NCI-H446 (cell line): ENCODE results near the gene NEMP2.
"Not testable (repeated sequence)": the region's sequence is repeated elsewhere in the genome, so short reads cannot be mapped to it uniquely, and the experiment has no call there.

ENCODE experiments used
- DNase-seq, 2 experiments: peaks; one replicate each; lab custom pipeline; 2025; lab: John Stamatoyannopoulos, UW

NEMP2 gene

GRCh38 chr2:190526105-190526750 is 8.3 kb downstream of the NEMP2 start:
- no peak for DNase-seq

DNA sequence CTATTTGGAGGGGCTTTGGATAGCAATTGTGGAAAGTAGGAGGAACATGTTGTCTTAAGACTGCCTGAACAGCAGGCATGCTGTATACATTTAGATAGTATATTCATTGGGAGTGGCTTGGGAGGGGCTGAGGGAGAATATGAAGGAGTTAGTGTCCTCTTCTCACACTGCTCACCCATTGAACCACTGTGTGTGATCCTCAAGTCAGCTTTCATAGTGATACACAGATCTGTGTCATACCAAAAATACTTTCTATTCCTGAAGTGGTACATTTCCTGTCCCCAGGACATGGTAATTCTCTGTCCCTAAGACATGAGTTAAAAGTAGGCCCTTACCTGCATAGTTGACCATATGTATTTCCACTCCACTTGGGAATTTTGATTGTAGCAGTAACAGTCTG is 9.6 kb downstream of the NEMP2 start:
- DNase-seq = no peak

GRCh38 chr2:190519975-190520767 is 14.4 kb downstream of the NEMP2 start:
- no peak for DNase-seq

DNA sequence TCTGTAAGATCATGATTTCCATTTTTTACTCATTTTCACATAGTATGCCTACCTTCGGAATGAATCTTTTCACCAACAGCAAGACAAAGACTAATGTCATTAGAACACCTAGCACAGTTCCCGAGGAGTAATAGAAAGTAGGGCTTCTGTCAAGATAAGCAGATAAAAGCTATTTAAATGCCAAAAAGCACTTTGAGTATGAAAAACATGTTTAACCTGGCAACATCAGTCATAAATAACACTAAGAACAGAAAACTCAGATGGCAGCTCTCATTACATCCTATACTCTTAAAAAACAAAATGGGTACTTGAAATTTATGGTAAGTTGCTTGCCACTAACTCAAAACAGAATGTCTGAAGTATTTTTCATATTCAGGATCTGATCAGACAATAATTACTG is 17.1 kb downstream of the NEMP2 start:
- no peak for DNase-seq

DNA sequence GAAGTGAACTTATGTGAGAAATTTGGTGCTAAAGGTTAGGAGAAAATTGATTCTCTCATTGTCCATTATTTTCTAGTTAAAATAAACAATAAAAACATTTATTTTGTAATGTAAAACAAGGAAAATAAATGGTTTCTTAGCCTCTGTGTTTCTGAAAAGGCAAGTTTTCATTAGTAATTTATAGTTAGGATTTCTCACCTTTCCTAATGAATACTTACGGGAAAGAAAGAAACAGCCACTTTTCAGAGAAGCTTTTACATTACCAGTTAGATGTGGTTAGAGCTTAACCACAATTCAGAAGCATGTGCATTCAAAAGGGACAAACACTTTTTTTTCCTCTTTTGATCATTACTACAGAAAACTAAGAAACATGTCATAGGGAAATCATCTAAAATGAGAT is 18.8 kb downstream of the NEMP2 start:
- no peak for DNase-seq

DNA sequence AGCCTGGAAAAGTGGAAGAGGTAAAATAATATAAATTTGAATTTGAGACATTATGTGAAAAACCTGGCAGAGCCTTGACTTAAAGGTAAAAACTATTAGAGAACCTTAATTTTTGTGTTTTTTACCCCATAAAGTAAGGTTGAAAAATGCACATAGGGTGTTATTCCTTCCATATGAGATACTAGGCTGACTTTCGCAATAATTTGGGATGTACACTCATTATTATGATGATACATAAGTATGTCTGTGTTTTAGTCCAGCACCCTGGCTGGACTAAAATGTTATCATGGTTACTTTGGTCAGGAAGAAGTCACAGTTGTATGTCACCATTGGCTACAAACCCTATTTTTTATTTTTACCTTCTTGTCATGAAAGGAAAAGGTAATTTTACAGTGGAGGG is 19.8 kb downstream of the NEMP2 start:
- no peak for DNase-seq

- DNase-seq = no peak
Observed at GRCh38 chr2:190513877-190514276, 20.6 kb downstream of the NEMP2 start.

DNA sequence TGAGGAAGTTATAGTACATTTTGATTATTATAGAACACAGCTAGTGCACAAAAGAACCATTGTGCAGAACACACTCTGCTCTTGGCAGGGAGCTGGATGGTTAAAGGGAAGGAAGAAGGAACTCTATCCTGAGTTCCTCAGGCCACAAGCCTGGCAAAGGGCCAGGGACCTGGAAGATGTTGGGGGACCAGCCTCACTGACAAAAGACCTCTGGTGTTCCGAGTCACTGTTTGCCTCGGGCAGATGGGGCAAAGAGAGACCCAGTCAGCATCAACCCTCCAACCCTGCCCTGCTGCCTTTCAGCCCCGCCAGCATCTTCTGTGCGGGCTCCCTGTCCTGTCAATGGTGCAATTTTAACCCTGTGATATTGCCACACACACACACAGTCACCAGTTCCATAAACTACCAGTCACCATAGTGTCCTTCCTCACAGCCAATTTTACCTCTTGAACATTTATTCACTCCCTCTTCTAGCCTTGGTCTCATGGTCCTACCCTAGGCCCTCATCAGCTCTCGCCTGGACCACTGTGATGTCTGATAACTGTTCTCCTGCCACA is 21.9 kb downstream of the NEMP2 start:
- DNase-seq = no peak

GRCh38 chr2:190511104-190511503 is 23.4 kb downstream of the NEMP2 start:
- peak; percentile 20 to 38 for DNase-seq

- DNase-seq = not testable (repeated sequence)
Observed at GRCh38 chr2:190509895-190510294, 24.6 kb downstream of the NEMP2 start.

DNA sequence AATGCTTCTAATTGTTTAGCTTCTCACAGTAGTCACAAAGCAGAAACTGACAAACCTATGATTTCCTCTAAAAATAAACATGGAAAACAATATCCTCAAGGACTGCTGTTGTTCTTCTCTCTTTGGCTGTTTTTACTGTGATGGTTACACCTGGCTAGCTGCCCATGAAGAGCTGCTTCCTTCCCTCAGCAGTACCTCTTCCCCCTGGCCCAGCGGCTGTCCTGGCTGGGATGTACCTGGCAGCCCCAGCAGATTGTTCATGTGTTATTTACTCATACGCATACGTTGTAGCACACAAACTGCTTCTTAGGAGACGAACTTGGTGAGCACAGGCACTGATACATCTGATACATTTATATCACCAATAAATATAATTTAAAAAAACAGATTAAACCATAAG is 27.4 kb downstream of the NEMP2 start:
- peak; percentile 10 to 35 for DNase-seq

GRCh38 chr2:190506666-190507065 is 27.9 kb downstream of the NEMP2 start:
- DNase-seq = no peak

GRCh38 chr2:190505696-190506095 is 28.8 kb downstream of the NEMP2 start:
- DNase-seq = no peak

- DNase-seq = no peak
Observed at GRCh38 chr2:190504912-190505311, 29.6 kb downstream of the NEMP2 start.

GRCh38 chr2:190503088-190503487 is 31.4 kb downstream of the NEMP2 start:
- no peak for DNase-seq

- DNase-seq = no peak
Observed at GRCh38 chr2:190501702-190502407, 32.7 kb downstream of the NEMP2 start.

DNA sequence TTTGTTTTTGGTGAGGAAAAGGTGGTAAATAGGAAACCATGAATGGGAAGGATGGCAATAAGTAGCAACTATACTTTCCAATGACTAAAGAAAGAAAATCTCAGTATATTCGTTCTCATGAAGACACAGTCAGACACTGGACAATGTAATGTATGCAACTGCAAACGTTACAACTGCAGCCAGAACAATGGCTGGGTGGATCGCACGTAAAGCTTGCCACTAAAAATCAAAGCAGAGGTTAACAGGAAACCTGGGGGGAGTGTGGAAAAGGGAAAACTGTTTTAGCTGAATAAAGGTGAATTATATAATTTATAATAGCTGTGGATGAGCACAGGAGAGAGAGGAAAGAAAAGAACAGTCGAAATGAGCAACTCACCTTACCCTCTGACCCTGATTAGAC is 33.3 kb downstream of the NEMP2 start:
- no peak for DNase-seq

GRCh38 chr2:190500054-190500502 is 34.4 kb downstream of the NEMP2 start:
- no peak for DNase-seq

DNA sequence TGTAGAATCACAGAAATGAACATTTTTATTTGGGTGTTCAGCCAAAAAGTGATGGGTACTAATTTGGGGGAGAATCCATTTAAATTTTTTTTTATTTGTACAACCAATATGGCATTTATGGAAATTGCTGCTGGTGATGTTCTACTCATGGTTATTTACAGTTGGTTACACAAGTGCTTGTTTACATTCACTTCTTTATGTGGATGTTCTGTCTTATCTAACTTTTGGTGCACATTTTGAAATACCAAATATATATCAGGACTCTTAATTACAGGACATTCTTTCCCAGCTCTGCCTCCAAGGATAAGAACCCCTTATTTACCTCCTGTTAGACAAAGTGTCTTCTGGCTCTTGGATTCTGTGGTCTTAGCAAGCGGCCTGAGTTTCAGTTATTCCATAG is 35.2 kb downstream of the NEMP2 start:
- DNase-seq = no peak

DNA sequence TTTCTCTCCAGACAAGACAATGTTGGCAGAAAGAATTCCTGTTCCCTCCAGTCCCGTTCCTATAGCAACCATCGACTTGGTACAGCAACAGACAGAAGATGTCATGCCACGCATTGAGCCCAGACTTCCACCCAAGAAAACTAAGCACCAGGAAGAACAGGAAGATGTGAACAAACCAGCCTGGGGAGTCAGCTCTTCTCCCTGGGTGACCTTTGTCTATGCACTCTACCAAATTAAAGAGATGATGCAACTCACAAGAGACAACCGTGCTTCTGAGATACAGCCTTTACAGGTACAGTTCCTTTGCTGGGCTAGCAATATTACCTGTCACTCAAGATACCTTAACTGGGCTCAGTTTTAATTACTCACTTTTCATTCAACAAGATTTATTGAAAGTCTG is 37.1 kb downstream of the NEMP2 start:
- no peak for DNase-seq

GRCh38 chr2:190494600-190495227 is 39.8 kb downstream of the NEMP2 start:
- DNase-seq = not testable (repeated sequence)

- DNase-seq = no peak
Observed at GRCh38 chr2:190493095-190493494, 41.4 kb downstream of the NEMP2 start.
